Endothelial cell of hepatic sinusoid (primary cell): ENCODE results near the gene PRPF4.
"Not testable (repeated sequence)": the region's sequence is repeated elsewhere in the genome, so short reads cannot be mapped to it uniquely, and the experiment has no call there.

ENCODE experiments used
- in situ Hi-C: cut with HindIII; loops from 2 replicates; pipeline ENCODE4 v1.10.0; 2017; ENCODE audit warnings: low sequenced_read_pairs

PRPF4 gene

GRCh38 chr9:113267911-113268566 is 7.4 kb upstream of the PRPF4 start:
- in situ Hi-C loops, result no loop called here

GRCh38 chr9:113269355-113269754 is 6.1 kb upstream of the PRPF4 start:
- in situ Hi-C loops, result no loop called here

GRCh38 chr9:113269871-113270270 is 5.6 kb upstream of the PRPF4 start:
- in situ Hi-C loops, result no loop called here

- in situ Hi-C loops, result no loop called here
Measured at GRCh38 chr9:113274474-113275156, 843 bp upstream of the PRPF4 start.

GRCh38 chr9:113278840-113279239 is 3.4 kb downstream of the PRPF4 start:
- in situ Hi-C loops, result no loop called here

- in situ Hi-C loops, result loop anchor here (5.0 kb wide), 1 partner anchor 51 kb away; no protein-coding TSS in a partner anchor
Measured at GRCh38 chr9:113281356-113281755, 5.9 kb downstream of the PRPF4 start.

GRCh38 chr9:113289091-113289490 is 13.6 kb downstream of the PRPF4 start:
- in situ Hi-C loops, result no loop called here

- in situ Hi-C loops, result no loop called here
Measured at GRCh38 chr9:113290052-113290607, 14.7 kb downstream of the PRPF4 start.

GRCh38 chr9:113293285-113293878 is 17.9 kb downstream of the PRPF4 start:
- in situ Hi-C loops, result no loop called here

GRCh38 chr9:113296247-113296646 is 20.8 kb downstream of the PRPF4 start:
- in situ Hi-C loops, result not testable (repeated sequence)

GRCh38 chr9:113296796-113297558 is 21.5 kb downstream of the PRPF4 start:
- in situ Hi-C loops, result no loop called here

- in situ Hi-C loops, result no loop called here
Measured at GRCh38 chr9:113298311-113298710, 22.9 kb downstream of the PRPF4 start.

- in situ Hi-C loops, result no loop called here
Measured at GRCh38 chr9:113298924-113299770, 23.7 kb downstream of the PRPF4 start.

GRCh38 chr9:113299800-113300292 is 24.4 kb downstream of the PRPF4 start:
- in situ Hi-C loops, result loop anchor here (5.0 kb wide), 1 partner anchor 37 kb away; no protein-coding TSS in a partner anchor

- in situ Hi-C loops, result loop anchor here (5.0 kb wide), 1 partner anchor 36 kb away; no protein-coding TSS in a partner anchor
Measured at GRCh38 chr9:113301548-113301947, 26.1 kb downstream of the PRPF4 start.

GRCh38 chr9:113302792-113303418 is 27.4 kb downstream of the PRPF4 start, which contains the start of gene RNF183:
Gene RNF183 (minus strand): TSS chr9:113303376. CDS start chr9:113298184, 5,192 bp downstream.
- in situ Hi-C loops, result loop anchor here (5.0 kb wide), 1 partner anchor 34 kb away; no protein-coding TSS in a partner anchor

GRCh38 chr9:113306566-113306965 is 31.1 kb downstream of the PRPF4 start:
- in situ Hi-C loops, result no loop called here

- in situ Hi-C loops, result no loop called here
Measured at GRCh38 chr9:113307396-113307975, 32.0 kb downstream of the PRPF4 start.
